ENCODE data around the gene RERE. TPM values are rescaled to one million over a fixed set of nuclear protein-coding genes. Genes with fewer than 3 reads are reported as not detected.
A peak's percentile ranks its signal among the peaks of the same experiment; 100 is the strongest.

Gene RERE
- total RNA-seq, 1 experiment from 2014 or later, result 161 TPM

DNA sequence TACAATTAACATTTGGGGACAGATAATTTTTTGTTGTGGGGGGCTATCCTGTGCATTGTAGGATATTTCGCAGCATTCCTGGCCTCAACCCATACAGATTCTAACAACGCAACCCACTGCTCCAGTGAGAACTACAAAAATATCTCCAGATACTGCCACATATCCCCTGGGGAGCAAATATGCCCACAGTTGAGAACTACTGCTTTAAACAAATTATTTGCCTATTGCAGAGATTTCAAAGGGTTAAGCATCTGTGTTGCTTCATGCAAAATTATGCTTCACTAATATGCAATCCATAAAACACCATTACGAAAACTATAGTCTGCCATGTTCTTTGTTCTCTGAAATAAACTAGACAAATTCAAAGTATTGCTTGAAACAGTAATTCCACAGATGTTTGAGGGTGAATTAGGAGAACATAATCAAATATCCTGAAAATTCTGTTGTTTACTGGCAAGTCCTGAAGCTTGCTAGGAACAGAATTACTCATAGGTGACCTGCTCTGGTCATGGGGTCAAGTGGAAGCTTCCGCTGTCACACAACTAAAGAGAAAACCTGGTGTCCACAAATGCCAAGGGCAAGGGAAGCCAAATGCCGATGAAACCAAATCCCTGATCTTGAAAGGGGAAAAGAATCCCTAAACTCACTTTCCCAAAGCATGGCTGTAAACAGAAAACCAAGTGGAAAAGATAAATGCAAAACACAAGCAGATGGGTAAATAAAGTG is 149.4 kb downstream of the RERE start:
- Mint-ChIP-seq H3K4me1 (peaks cover 44% of the 10 kb centered on the region), H3K27me3 (ENCODE audit: low read depth) (no peaks in the 10 kb centered on the region), H3K9me3 (no peaks in the 10 kb centered on the region), H3K36me3 (no peaks in the 10 kb centered on the region), H3K27ac (peak overlapping the region; percentile 58), H3K4me3 (no peak overlapping the region)
- DNase-seq (ENCODE audit: low spot score) (no peak), ATAC-seq (no peak)
- POLR2A ChIA-PET, result no interaction called here
- CTCF ChIA-PET, result interaction anchor here (1.9 kb wide), 1 partner anchor 107 kb away, joined by 7 read pairs; no protein-coding TSS in a partner anchor
- TF ChIP-seq, protein P1, sequence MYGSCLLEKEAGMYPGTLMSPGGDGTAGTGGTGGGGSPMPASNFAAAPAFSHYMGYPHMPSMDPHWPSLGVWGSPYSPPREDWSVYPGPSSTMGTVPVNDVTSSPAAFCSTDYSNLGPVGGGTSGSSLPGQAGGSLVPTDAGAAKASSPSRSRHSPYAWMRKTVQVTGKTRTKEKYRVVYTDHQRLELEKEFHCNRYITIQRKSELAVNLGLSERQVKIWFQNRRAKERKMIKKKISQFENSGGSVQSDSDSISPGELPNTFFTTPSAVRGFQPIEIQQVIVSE (CRISPR knock-in tag; IDR thresholded peaks at IDR 0.05; ENCODE audit: borderline replicate concordance), result no peak
- TF ChIP-seq MYBL2 (CRISPR knock-in tag; IDR thresholded peaks at IDR 0.05) (no peak), TEAD4 (CRISPR knock-in tag; IDR thresholded peaks at IDR 0.05) (no peak), JUN (CRISPR knock-in tag; IDR thresholded peaks at IDR 0.05) (no peak), SMAD4 (CRISPR knock-in tag; IDR thresholded peaks at IDR 0.05) (no peak), ZNF219 (CRISPR knock-in tag; IDR thresholded peaks at IDR 0.05; ENCODE audit: borderline replicate concordance) (no peak), FOXJ3 (CRISPR knock-in tag; IDR thresholded peaks at IDR 0.05; ENCODE audit: borderline replicate concordance) (no peak), GRHL2 (CRISPR knock-in tag; IDR thresholded peaks at IDR 0.05; ENCODE audit: insufficient replicate concordance, severe bottlenecking) (no peak)
- TF ChIP-seq, protein P2, sequence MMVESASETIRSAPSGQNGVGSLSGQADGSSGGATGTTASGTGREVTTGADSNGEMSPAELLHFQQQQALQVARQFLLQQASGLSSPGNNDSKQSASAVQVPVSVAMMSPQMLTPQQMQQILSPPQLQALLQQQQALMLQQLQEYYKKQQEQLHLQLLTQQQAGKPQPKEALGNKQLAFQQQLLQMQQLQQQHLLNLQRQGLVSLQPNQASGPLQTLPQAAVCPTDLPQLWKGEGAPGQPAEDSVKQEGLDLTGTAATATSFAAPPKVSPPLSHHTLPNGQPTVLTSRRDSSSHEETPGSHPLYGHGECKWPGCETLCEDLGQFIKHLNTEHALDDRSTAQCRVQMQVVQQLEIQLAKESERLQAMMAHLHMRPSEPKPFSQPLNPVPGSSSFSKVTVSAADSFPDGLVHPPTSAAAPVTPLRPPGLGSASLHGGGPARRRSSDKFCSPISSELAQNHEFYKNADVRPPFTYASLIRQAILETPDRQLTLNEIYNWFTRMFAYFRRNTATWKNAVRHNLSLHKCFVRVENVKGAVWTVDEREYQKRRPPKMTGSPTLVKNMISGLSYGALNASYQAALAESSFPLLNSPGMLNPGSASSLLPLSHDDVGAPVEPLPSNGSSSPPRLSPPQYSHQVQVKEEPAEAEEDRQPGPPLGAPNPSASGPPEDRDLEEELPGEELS (CRISPR knock-in tag; IDR thresholded peaks at IDR 0.05), result no peak
- TF ChIP-seq, protein P3, sequence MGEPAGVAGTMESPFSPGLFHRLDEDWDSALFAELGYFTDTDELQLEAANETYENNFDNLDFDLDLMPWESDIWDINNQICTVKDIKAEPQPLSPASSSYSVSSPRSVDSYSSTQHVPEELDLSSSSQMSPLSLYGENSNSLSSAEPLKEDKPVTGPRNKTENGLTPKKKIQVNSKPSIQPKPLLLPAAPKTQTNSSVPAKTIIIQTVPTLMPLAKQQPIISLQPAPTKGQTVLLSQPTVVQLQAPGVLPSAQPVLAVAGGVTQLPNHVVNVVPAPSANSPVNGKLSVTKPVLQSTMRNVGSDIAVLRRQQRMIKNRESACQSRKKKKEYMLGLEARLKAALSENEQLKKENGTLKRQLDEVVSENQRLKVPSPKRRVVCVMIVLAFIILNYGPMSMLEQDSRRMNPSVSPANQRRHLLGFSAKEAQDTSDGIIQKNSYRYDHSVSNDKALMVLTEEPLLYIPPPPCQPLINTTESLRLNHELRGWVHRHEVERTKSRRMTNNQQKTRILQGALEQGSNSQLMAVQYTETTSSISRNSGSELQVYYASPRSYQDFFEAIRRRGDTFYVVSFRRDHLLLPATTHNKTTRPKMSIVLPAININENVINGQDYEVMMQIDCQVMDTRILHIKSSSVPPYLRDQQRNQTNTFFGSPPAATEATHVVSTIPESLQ (CRISPR knock-in tag; IDR thresholded peaks at IDR 0.05), result no peak
- TF ChIP-seq, protein P4, sequence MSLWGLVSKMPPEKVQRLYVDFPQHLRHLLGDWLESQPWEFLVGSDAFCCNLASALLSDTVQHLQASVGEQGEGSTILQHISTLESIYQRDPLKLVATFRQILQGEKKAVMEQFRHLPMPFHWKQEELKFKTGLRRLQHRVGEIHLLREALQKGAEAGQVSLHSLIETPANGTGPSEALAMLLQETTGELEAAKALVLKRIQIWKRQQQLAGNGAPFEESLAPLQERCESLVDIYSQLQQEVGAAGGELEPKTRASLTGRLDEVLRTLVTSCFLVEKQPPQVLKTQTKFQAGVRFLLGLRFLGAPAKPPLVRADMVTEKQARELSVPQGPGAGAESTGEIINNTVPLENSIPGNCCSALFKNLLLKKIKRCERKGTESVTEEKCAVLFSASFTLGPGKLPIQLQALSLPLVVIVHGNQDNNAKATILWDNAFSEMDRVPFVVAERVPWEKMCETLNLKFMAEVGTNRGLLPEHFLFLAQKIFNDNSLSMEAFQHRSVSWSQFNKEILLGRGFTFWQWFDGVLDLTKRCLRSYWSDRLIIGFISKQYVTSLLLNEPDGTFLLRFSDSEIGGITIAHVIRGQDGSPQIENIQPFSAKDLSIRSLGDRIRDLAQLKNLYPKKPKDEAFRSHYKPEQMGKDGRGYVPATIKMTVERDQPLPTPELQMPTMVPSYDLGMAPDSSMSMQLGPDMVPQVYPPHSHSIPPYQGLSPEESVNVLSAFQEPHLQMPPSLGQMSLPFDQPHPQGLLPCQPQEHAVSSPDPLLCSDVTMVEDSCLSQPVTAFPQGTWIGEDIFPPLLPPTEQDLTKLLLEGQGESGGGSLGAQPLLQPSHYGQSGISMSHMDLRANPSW (CRISPR knock-in tag; conservative IDR thresholded peaks at IDR 0.05; ENCODE audit: low read depth), result no peak
- TF ChIP-seq, protein P5, sequence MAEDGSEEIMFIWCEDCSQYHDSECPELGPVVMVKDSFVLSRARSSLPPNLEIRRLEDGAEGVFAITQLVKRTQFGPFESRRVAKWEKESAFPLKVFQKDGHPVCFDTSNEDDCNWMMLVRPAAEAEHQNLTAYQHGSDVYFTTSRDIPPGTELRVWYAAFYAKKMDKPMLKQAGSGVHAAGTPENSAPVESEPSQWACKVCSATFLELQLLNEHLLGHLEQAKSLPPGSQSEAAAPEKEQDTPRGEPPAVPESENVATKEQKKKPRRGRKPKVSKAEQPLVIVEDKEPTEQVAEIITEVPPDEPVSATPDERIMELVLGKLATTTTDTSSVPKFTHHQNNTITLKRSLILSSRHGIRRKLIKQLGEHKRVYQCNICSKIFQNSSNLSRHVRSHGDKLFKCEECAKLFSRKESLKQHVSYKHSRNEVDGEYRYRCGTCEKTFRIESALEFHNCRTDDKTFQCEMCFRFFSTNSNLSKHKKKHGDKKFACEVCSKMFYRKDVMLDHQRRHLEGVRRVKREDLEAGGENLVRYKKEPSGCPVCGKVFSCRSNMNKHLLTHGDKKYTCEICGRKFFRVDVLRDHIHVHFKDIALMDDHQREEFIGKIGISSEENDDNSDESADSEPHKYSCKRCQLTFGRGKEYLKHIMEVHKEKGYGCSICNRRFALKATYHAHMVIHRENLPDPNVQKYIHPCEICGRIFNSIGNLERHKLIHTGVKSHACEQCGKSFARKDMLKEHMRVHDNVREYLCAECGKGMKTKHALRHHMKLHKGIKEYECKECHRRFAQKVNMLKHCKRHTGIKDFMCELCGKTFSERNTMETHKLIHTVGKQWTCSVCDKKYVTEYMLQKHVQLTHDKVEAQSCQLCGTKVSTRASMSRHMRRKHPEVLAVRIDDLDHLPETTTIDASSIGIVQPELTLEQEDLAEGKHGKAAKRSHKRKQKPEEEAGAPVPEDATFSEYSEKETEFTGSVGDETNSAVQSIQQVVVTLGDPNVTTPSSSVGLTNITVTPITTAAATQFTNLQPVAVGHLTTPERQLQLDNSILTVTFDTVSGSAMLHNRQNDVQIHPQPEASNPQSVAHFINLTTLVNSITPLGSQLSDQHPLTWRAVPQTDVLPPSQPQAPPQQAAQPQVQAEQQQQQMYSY (CRISPR knock-in tag; IDR thresholded peaks at IDR 0.05), result no peak

Measured in WTC11 (cell line).